IPS-18c (cell line): ENCODE results near the gene NTRK2.
"Not testable (repeated sequence)": the region's sequence is repeated elsewhere in the genome, so short reads cannot be mapped to it uniquely, and the experiment has no call there.

Source experiments
- H3K4me3 ChIP-seq: 2 replicates; pipeline ENCODE4 v1.7.0; 2013; ENCODE audit warnings: low read depth, mild to moderate bottlenecking, low read length, moderate library complexity; ENCODE audit not compliant: insufficient read depth
- H3K9me3 ChIP-seq: one replicate; pipeline ENCODE4 v1.6.1; 2013; ENCODE audit warnings: mild to moderate bottlenecking, low read length, moderate library complexity; ENCODE audit not compliant: control insufficient read depth, insufficient read depth

NTRK2 gene

DNA sequence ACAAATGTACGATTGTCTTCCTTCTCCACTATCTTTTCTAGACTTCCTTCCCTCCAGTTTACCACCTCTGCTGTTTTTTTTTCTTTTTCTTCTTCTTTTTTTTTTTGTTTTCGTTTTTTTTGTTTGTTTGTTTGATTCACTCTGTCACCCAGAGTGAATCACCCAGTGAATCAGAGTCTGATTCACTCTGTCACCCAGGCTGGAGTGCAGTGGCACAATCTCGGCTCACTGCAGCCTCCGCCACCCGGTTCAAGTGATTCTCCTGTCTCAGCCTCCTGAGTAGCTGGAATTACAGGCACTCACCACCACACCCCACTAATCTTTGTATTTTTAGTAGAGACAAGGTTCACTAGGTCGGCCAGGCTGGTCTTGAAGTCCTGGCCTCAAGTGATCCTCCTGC, 375.7 kb downstream of the NTRK2 start:
- Histone ChIP-seq H3K9me3 (no peaks in the 10 kb centered on the region), H3K4me3 (no peak overlapping the region)

DNA sequence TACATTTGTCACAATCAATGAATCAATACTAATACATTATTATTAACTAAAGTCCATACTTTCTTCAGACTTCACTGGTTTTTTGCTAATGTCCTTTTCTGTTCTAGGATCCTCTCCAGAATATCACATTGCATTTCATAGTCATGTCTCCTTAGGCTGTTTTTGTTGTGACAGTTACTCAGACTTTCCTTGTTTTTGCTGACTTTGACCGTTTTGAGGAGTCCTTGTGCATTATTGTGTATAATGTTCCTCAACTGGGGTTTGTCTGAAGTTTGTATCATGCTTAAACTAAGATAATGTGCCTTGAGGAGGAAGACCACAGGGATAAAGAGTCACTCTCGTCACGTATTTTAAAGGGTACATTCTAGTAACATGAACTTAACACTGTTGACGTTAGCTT, 376.9 kb downstream of the NTRK2 start:
- H3K9me3 ChIP-seq, result no peaks in the 10 kb centered on the region
- no peak overlapping the region for H3K4me3 ChIP-seq

DNA sequence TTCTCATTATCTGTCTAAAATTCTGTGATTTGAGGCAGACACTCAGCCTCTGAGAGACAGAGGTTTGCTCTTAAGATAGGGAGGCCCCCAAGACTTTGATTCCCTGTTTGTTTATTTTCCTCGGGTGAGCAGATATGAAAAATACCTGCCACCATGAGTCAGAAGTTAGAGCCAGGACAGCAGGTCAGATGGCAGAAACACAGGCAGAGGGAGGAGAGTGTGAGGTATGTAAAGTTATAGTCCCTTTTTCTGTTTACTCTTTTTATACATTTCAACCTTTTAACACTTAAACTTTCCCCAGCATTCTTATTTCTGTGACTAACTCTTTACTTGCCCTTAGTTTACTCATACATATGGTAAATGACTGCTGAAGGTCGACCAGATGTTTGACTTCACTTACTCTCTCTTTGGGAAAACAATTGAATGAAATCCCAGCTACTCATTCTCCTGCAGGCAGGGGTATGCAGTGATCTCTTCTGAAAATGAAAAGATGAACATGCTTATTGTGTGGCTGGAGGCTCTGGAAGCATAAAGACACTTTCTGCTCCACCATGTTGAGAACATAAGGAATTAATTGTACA, 383.8 kb downstream of the NTRK2 start:
- no peaks in the 10 kb centered on the region for H3K9me3 ChIP-seq
- no peak overlapping the region for H3K4me3 ChIP-seq

DNA sequence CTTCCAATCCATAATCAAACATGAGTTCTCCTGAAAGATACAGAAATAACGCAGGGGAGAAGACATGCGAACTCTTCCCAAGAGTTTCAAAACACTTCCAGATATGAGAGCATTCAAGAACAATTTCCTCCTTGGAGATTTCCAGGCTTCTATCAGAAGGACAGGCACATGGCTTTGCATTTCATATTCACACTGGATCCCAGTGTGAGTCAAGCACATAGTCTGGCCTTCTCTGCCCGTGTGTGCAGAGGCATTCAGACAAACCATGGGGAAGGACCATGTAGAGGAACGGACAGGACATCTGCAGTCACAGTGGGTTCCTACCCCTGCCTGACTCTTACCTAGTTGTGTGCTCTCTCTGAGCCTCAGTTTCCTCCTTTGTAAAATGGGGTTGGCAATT, 384.5 kb downstream of the NTRK2 start:
- Histone ChIP-seq H3K9me3 (no peaks in the 10 kb centered on the region), H3K4me3 (no peak overlapping the region)

DNA sequence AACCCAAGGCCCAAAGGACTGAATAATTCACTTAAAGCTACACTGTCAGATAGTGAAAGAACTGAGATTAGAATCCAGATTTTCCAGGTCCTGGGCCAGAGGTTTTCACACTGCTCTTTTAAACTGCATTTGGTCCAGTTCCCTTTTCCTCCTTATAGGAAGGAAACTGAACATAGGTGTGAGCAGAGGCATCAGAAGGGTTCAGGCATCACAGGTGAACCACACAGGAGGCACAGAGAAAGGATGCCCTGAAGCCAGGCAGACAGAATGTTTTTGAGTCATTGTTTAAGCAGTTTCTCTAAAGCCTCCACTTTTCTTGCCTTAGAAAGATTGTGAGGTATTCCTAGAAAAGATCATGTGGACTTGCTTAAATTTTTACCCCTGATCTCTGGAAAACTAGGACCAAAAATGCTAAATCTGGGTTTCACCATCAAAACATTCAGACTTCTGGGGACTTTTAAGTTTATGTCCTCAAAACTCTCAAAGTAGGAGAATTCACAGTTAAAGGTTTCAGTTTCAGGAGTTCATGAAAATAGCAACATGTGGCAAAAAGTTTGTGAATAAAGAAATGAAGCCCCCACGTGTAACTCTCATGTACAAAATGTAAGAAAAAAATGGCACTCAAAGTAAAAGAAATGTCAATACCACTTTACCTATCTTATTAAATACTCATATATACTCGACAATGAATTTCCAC, 386.1 kb downstream of the NTRK2 start:
- Histone ChIP-seq H3K9me3 (no peaks in the 10 kb centered on the region), H3K4me3 (no peak overlapping the region)

DNA sequence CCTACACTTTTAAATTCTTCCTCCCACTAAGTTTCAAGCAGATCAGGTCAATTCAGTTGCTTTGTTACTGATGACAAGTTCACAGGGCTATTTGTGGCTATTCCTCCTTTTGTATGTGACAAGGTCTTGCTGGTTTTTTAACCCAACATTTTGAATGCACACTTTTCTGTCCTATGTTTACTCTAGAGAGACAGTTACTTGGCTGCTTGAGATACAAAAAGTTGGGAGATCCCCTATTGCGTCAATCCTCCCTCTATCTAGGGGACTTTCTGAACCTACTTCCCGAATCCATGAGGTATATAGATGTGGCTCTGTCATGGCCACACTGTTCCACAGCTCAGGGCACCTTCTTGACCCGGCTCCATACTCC, 386.7 kb downstream of the NTRK2 start:
- H3K9me3 ChIP-seq, result no peaks in the 10 kb centered on the region
- no peak overlapping the region for H3K4me3 ChIP-seq

DNA sequence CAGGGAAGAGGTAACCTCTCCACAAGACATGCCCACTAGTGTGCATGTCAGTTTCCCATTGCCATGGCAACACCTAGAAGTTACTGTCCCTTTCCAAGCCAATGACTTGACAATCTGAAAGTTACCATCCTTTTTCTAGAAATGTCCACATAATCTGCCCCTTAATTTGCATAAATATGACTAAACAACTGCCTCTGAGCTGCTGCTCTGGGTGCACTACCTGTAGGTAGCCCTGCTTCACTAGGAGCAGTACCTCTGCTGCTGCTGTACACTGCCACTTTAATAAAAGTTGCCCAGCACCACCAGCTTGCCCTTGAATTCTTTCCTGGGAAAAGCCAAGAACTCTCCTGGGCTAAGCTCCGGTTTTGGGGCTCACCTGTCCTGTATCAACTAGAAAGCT, 392.4 kb downstream of the NTRK2 start:
- no peak overlapping the region for H3K4me3 ChIP-seq
- no peaks in the 10 kb centered on the region for H3K9me3 ChIP-seq

DNA sequence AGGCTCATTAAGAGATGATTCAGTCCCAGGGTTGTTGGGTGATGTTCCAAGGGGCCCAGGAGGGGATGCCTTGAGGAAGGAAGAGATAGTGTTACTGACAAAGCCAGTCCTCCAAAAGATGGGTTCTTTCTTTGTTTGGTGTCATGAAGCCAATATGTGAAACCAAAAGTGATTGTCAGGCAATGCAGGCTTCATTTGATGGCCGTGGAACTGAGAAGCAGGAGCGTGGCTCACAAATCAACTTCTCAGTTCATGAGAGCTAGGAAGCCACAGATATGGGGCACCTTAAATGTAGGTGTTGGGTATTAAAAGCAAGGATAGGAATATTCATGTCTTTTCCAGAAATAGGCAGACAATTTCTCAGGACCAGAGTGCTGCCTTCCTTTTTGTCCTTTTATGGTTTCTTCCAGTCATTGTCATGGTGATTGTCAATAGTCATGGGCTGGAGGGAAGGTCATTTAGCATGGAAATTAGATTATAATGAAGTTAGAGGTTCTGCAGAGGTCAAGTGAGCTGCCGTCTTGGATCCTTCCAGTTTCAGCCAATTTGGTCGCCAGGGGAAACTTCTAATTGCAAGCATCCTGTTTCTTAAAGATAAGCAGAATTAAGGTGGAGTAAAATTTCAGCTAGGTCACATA, 393.0 kb downstream of the NTRK2 start:
- H3K9me3 ChIP-seq, result no peaks in the 10 kb centered on the region
- H3K4me3 ChIP-seq, result no peak overlapping the region

DNA sequence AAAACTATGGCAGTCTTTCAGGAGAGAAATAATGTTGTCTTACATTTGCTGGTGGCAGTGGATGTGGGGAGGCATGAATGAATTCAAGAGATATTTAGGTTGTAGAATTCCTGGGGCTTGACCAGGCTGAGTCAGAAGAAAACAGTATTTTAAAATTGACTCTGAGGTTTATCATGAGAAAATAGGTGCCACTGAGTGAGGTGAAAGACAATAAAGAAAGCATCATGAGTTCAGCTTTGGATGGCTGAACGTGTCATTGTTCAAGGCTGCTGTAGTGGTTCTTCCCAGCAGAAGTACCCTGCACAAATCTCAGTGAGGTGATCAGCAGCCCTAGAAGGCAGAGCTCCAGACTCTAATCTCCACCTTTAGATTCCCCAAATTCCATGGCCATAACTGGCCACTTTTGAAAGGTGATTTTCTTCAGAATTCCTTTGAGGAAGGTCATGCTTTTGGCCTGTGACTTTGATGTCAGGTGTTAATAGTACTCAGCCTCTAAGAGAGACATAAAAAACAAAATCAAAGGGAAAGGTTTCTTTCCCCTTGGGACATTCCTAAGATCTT, 395.4 kb downstream of the NTRK2 start:
- Histone ChIP-seq H3K4me3 (no peak overlapping the region), H3K9me3 (no peaks in the 10 kb centered on the region)

DNA sequence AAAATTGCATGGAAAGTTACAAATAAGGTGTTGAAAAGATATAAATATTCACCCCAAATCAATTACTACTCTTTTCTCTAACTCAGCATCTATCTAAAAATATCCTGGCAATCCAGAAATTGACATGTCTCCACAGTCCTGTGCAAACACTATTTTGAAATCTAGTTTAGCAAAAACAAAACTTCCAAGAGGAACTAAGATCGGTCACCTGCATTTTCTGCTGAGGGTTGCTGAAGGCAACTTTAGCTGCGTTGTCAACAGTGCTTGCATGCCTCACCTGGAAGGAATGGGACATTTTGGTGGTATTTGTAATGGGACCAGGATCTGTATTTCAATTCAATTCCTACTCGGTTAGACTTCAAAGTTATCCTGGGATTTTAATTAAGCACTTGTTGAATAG, 398.3 kb downstream of the NTRK2 start:
- Histone ChIP-seq H3K9me3 (no peaks in the 10 kb centered on the region), H3K4me3 (no peak overlapping the region)

DNA sequence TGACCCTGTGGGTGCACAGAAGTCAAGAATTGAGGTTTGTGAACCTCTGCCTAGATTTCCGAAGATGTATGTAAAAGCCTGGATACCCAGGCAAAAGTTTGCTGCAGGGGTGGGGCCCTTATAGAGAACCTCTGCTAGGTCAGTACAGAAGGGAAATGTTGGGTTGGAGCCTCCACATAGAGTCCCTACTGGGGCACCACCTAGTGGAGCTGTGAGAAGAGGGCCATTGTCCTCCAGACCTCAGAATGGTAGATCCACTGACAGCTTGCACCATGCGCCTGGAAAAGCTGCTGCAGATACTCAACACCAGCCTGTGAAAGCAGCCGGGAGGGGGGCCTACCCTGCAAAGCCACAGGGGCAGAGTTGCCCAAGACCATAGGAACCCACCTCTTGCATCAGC, 399.9 kb downstream of the NTRK2 start:
- H3K4me3 ChIP-seq, H3K9me3 ChIP-seq: not testable (repeated sequence)
